ENCODE data around the gene KAZN. TPM values are rescaled to one million over a fixed set of nuclear protein-coding genes. Genes with fewer than 3 reads are reported as not detected.

The KAZN gene
- total and polyA plus RNA-seq, 2 experiments from 2014 or later = 7.9 to 15.6 TPM

GRCh38 chr1:15151377-15151806 is 552.9 kb downstream of the KAZN start:
- 21% methylated on average over 5 of the region's 5 CpGs for WGBS (ENCODE audit: low lambda C conversion rate, missing lambda C conversion rate)
- no peaks in the 10 kb centered on the region for H3K9me2 ChIP-seq (replicated peaks; ENCODE audit: insufficient read depth)
- H3K79me2 ChIP-seq = peaks cover 39% of the 10 kb centered on the region
- peaks cover 6% of the 10 kb centered on the region for H4K20me1 ChIP-seq (ENCODE audit: insufficient read depth, poor library complexity, severe bottlenecking)
- H3K27me3 ChIP-seq = no peaks in the 10 kb centered on the region
- H3K9me3 ChIP-seq (ENCODE audit: low read depth) = no peaks in the 10 kb centered on the region
- H3K4me3 ChIP-seq = no peak overlapping the region
- TF ChIP-seq CTCF (IDR thresholded peaks at IDR 0.05; ENCODE audit: poor library complexity) (no peak), EZH2 (IDR thresholded peaks at IDR 0.05; ENCODE audit: borderline replicate concordance) (no peak), EZH2phosphoT487 (IDR thresholded peaks at IDR 0.05; ENCODE audit: low read depth, severe bottlenecking, unreplicated experiment) (no peak)
- peak; percentile 48 for DNase-seq (ENCODE audit: low spot score)
- H2AFZ ChIP-seq = no peak overlapping the region
- H3K4me2 ChIP-seq = peak overlapping the region; percentile 95
- peak overlapping the region; percentile 96 for H3K27ac ChIP-seq
- no peaks in the 10 kb centered on the region for H3K36me3 ChIP-seq (replicated peaks; ENCODE audit: insufficient read depth, low read depth)
- H3K4me1 ChIP-seq (ENCODE audit: insufficient read depth) = peaks cover 38% of the 10 kb centered on the region

- H3K9me3 ChIP-seq (ENCODE audit: low read depth) = no peaks in the 10 kb centered on the region
- WGBS (ENCODE audit: low lambda C conversion rate, missing lambda C conversion rate) = 37% methylated on average over 3 of the region's 3 CpGs
- H3K27ac ChIP-seq = peak overlapping the region; percentile 96
- H3K27me3 ChIP-seq = no peaks in the 10 kb centered on the region
- peak overlapping the region; percentile 95 for H3K4me2 ChIP-seq
- peaks cover 6% of the 10 kb centered on the region for H4K20me1 ChIP-seq (ENCODE audit: insufficient read depth, poor library complexity, severe bottlenecking)
- TF ChIP-seq CTCF (IDR thresholded peaks at IDR 0.05; ENCODE audit: poor library complexity) = no peak
- TF ChIP-seq EZH2 (IDR thresholded peaks at IDR 0.05; ENCODE audit: borderline replicate concordance) = no peak
- TF ChIP-seq EZH2phosphoT487 (IDR thresholded peaks at IDR 0.05; ENCODE audit: low read depth, severe bottlenecking, unreplicated experiment) = no peak
- no peak overlapping the region for H2AFZ ChIP-seq
- no peak for DNase-seq (ENCODE audit: low spot score)
- H3K79me2 ChIP-seq = peaks cover 43% of the 10 kb centered on the region
- no peak overlapping the region for H3K4me3 ChIP-seq
- no peaks in the 10 kb centered on the region for H3K36me3 ChIP-seq (replicated peaks; ENCODE audit: insufficient read depth, low read depth)
- H3K4me1 ChIP-seq (ENCODE audit: insufficient read depth) = peaks cover 43% of the 10 kb centered on the region
- H3K9me2 ChIP-seq (replicated peaks; ENCODE audit: insufficient read depth) = no peaks in the 10 kb centered on the region
Observed at GRCh38 chr1:15151871-15152270, 553.4 kb downstream of the KAZN start.

GRCh38 chr1:15152318-15153183 is 554.1 kb downstream of the KAZN start:
- WGBS (ENCODE audit: low lambda C conversion rate, missing lambda C conversion rate) = 1% methylated on average over 61 of the region's 61 CpGs
- H3K4me2 ChIP-seq = peak overlapping the region; percentile 95
- peaks cover 8% of the 10 kb centered on the region for H4K20me1 ChIP-seq (ENCODE audit: insufficient read depth, poor library complexity, severe bottlenecking)
- H3K9me3 ChIP-seq (ENCODE audit: low read depth) = no peaks in the 10 kb centered on the region
- H3K9me2 ChIP-seq (replicated peaks; ENCODE audit: insufficient read depth) = no peaks in the 10 kb centered on the region
- peak overlapping the region; percentile 98 for H3K4me3 ChIP-seq
- H3K79me2 ChIP-seq = peaks cover 50% of the 10 kb centered on the region
- H3K27ac ChIP-seq = peak overlapping the region; percentile 96
- TF ChIP-seq EZH2phosphoT487 (IDR thresholded peaks at IDR 0.05; ENCODE audit: low read depth, severe bottlenecking, unreplicated experiment) (no peak), EZH2 (IDR thresholded peaks at IDR 0.05; ENCODE audit: borderline replicate concordance) (no peak), CTCF (IDR thresholded peaks at IDR 0.05; ENCODE audit: poor library complexity) (peak; percentile 70)
- peak overlapping the region; percentile 22 for H2AFZ ChIP-seq
- peaks cover 49% of the 10 kb centered on the region for H3K4me1 ChIP-seq (ENCODE audit: insufficient read depth)
- H3K36me3 ChIP-seq (replicated peaks; ENCODE audit: insufficient read depth, low read depth) = no peaks in the 10 kb centered on the region
- H3K27me3 ChIP-seq = no peaks in the 10 kb centered on the region
- DNase-seq (ENCODE audit: low spot score) = peak; percentile 94
